Stimulated activated CD4-positive, alpha-beta T cell treated with anti-CD3 and anti-CD28 coated beads, Interleukin-2, amount 100 ng/mL, for 4 hours (primary cell): Measurements from ENCODE around the gene EGFR.

Source experiments
- DNase-seq: peaks from one replicate; pipeline ENCODE4 v3.0.0-alpha.2; 2020; ENCODE audit warnings: low read depth

EGFR gene

DNA sequence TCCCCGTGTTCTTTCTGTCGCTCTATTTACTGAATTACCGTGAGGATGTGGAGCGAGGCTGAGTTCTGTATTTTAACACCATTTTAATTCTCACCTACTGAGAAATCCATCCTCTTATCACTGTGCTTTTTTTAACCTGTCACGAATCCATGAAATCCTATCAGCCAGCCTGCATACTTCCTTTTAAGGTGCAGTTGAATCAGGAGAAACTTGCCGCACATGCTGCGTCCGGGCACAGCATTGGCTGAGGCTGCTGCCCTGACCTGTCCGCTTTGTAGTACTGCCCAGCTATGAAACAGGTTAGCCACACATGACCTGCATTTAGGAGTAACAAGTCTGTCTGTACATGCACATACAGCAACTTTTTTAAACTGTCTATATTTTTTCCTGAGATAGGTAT is 82.5 kb downstream of the EGFR start:
- no peak for DNase-seq

DNA sequence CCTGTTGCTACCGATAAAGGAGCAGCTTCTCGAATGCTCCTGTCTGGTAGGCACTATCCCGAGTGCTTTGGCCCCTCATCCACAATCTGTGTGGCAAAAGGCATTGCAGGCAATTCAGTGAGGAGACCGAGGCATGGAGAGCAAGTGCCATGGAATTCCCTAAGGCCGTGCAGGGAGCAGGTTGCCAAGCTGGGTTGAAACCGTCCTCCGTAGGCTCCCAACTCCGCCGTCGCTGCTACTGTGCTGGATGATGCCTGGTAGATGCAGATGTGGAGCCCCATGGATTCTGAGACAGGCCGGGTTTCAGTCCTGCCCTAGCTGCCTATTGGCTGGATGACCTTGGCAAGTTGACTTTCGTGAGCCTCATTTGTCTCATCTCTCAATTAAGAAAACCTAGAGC is 85.3 kb downstream of the EGFR start:
- no peak for DNase-seq

- no peak for DNase-seq
Observed at GRCh38 chr7:55104712-55105433, 86.1 kb downstream of the EGFR start.

GRCh38 chr7:55105952-55106351 is 87.1 kb downstream of the EGFR start:
- DNase-seq: no peak

DNA sequence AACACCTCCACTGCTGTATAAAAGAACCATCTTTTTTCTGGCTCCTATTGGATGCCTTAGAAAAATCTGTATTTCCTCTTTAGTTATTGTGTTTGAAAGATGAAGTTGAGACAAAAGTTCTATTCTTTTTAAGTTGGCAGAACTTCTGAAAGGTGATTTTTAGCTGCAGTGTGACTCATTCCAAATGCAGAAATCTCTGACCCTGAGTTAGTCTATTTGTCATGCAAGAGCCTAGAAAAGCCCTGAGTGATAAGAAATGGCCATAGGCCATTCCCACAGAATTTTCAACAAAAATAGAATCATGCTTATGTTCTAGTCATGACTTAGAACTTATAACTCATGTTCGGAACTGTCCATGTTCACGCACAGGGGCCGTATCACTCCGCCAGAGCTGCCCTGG is 89.1 kb downstream of the EGFR start:
- DNase-seq: no peak

DNA sequence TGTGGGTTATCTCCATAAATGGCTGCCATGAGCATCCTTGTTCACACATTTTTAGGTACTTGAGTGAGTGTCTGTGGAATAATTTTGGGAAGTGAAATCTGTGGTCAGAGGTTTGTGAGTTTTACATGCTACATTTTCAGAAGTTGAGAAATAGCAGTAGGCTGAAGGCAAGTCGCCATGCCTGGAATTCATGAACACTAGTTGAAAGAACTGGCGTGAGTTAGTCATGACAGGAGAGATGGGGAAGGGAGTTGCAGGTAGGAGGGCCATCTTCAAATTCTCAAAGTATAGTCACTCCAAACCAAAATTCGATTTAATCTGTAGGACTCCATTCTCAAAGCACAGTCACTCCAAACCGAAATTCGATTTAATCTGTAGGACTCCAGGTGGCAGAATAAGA is 89.6 kb downstream of the EGFR start:
- no peak for DNase-seq

- DNase-seq: no peak
Observed at GRCh38 chr7:55108818-55109217, 90.0 kb downstream of the EGFR start.

DNA sequence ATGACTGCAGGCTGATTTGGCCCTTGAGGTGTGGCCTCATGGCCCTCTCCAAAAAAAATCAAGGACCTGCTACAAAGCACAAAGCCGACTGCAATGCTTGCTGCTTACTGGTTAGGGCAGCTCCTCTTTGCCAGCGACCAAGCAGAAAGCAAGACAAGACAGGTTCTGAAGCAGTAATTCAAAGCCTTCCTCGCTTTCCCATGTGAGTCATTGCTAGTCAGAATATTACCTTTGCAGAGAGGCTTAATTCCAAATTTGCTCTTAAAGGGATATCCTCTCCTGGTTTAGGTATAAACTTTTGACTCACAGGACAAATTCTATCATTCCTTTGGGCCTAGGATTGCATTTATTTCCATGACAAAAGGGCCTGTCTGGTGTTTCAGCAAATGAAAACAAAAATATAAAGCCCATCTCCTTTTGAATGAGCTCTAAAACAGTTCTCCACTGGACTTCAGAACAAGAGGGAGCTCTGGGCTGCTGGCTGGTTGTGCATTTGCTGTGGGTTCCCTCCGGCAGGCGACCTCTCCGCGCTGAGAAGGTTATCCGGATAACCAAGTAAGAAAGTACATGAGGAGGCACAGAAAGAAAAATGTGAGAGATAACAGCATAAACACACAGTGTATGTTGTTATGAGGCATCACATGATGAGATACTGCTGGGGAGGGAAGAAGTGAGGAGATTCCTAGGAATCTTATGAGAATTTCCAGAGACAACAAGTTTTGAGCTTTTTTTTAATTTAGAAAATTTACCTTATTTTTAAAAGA is 90.8 kb downstream of the EGFR start:
- DNase-seq: no peak

DNA sequence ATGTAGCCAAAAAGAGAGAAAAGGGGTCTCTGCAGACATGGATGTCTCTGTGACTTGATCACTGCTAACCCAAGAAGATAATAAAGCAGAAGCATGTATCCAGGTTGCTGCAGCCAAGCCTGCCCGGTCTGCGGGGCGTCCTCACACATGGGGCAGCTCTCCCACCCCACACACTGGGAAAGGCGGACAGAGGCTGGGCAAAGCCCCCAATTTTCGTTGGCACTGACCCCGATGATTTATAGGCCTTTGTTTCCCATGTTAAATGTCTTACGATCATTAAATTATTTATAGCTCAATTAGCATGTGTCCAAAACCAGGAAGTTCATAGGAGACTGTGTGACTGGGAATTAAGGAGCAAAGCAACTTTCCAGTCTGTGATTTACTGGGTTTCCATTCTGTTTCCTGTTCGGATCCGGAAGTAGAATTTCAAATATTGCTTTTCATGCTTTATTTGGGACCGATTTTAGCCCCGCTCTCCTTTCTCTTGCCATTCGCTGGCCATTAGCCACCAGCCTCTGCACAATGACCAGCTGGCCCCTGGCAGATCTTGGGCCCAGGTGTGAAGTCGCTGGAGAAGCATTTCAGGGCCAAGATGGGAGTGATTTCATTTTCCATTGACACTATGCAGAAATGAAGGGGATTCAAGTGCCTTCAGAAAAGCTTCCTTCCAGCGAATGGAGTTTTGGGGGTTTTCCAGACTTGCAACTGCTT is 91.6 kb downstream of the EGFR start:
- no peak for DNase-seq

DNA sequence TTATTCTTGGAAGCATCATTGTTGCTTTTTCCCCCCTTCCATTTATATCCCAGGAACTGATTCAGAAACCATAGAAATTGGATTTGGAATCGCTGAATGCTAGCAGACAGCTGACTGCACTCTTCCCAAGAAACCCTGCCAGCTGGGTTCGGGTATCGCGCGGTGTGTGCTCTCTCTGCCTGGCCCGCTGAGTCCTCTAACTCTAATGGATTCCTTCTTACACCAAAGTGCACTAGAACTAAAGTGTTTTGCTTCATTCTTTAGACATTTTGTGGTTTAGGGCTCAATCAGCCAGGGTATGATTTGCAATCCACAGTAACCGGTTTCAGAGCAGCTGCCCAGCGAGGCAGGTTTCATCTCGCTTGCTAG is 92.2 kb downstream of the EGFR start:
- DNase-seq: no peak

GRCh38 chr7:55112056-55112455 is 93.2 kb downstream of the EGFR start:
- DNase-seq: no peak

- no peak for DNase-seq
Observed at GRCh38 chr7:55113760-55114540, 95.1 kb downstream of the EGFR start.

- no peak for DNase-seq
Observed at GRCh38 chr7:55117286-55117685, 98.5 kb downstream of the EGFR start.

DNA sequence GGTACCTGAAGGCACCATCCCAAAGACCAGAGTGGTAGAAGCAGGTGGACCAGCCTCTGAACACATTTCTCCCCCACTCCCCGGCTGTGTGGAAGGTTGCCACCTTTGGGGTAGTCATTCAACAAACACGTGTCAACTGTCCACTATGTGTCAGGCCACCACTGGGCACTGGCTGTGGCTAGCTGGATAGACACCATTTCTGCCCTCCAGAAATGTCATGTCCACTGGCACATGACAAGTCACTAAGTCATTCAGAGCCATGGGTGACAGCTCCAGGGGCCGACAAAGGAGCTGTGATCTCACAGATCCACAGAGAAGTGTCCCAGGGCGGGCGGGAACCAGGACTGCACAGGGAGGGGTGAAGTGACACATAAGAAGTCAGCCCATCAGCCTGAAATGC is 99.6 kb downstream of the EGFR start:
- no peak for DNase-seq

GRCh38 chr7:55119571-55119970 is 100.8 kb downstream of the EGFR start:
- no peak for DNase-seq

- DNase-seq: no peak
Observed at GRCh38 chr7:55120074-55120473, 101.3 kb downstream of the EGFR start.

DNA sequence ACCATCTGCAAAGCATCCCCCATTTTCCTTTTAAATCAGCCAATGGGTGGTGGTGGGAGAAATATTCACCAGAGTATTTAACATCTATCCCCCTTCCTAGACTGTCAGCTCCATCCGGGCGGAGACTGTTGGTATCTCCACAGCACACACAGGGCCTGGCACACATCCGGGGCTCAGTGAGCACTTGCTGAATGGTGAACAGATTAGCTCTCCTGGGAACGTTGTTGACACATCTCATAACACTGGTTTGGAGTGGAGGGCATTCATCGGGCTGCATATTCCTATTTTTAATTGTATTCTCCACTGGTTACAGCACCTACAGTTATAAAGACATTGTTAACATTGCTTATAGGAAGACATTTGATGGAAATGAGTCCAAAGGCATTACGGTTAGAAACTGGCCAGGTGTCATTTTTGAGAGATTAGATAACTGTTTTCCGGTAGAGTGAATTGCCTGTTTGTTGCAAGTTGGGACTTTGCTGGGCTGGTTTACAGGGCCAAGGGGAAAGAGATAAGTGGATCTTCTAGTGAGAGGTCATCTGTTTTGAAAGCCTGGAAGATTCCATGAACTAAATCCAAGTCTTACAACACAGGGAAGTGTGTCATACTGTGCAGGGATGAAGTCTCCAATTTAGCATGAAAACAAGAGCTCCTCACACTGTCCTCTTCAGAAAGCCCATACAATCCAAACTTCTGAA is 101.8 kb downstream of the EGFR start:
- no peak for DNase-seq

DNA sequence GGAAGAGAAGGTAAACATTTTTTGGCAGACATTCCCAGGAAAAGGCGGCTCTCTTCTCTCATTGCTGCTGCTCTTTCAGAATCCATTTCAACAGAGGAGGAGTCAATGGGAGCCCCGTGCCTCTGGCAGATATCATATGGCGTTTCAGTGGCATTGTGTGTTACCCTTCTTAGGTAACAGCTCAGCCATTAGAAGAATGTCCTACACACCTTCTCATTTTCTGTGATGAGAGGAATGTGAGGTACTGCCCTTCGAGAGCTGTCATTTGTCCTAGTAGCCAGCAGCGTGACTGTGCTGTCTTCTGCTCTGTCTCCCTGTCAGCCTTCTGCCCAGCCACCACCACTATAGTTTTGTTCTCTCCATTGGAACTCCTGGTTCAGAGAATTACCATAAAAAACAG is 102.4 kb downstream of the EGFR start:
- DNase-seq: no peak

GRCh38 chr7:55122263-55122662 is 103.4 kb downstream of the EGFR start:
- DNase-seq: no peak

GRCh38 chr7:55124989-55125875 is 106.4 kb downstream of the EGFR start:
- no peak for DNase-seq

DNA sequence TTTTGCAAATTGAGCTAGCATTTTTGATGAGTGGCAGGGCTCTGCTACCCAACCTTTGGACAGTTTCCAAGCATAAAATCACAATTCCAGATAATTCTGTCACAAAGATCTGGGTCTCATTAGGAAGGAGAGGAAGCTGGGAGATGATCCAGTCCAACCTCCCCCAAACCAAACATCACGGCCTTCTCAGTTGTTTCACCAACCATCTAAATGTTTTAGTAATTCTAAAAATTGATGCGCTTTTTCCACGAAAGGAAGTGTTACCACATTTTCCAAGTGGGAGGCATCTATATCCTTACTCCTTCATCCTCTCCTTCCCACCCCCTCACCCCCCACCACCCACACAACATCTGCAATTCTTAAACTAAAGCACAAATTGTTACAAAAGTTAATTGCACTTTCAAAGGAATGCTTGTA is 108.3 kb downstream of the EGFR start:
- no peak for DNase-seq
